ENCODE results near the gene DEPDC1B.
"Not testable (repeated sequence)": the region's sequence is repeated elsewhere in the genome, so short reads cannot be mapped to it uniquely, and the experiment has no call there.

Gene DEPDC1B

DNA sequence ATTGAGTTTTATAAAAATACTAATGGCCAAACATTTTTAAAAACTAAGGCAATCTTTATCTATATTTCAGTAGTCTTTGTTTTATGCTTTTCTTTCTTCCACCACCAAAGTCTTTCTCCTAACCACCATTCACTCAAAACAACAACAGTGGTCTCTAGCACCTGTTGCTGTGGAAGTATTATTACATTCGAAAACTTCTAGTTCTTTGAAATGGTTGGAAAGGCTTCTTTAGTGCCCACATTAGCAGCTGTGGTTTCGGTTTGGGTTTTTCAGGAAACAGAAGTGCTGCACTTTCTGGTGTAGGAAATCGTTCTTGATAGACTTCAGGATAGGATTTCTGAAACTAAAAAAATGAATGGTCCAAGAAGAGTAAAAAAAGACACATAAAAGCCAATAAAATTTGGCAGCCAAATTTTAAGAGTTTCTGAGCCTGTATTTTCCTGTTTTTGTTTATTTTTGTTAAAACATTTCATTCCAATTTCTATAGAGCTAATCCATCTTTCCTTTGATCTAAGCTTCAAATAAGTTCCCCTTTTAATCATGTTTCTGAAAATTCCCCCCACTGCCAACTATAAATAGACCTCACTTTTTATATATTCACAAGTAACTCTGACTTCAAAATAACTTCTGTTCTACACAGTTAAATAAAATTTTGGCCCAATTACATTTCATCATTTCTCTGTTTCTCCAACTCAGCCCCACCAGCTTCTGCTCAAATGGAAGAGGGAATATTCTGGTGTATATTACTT, 102.2 kb downstream of the DEPDC1B start:
- DNase-seq (ENCODE audit: low read depth): no peak
- H3K4me3 ChIP-seq (ENCODE audit: low read depth, low read length): no peak overlapping the region

GRCh38 chr5:60594715-60595477, 105.1 kb downstream of the DEPDC1B start:
- DNase-seq (ENCODE audit: low read depth): no peak
- H3K4me3 ChIP-seq (ENCODE audit: low read depth, low read length): no peak overlapping the region

- H3K4me3 ChIP-seq (ENCODE audit: low read depth, low read length): no peak overlapping the region
- no peak for DNase-seq (ENCODE audit: low read depth)
Observed at GRCh38 chr5:60590172-60590571, 109.8 kb downstream of the DEPDC1B start.

DNA sequence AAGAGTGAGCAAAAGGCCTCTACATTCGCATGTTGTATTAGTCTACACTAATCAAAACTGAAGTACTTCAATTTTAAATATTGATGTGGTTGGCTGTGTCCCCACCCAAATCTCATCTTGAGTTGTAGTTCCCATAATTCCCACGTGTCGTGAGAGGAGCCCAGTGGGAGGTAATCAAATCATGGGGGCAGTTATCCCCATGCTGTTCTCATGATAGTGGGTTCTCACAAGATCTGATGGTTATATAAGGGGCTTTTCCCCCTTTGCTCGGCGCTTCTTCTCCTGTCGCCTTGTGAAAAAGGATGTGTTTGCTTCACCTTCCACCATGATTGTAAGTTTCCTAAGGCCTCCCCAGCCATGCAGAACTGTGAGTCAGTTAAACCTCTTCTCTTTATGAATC, 112.7 kb downstream of the DEPDC1B start:
- not testable (repeated sequence) for DNase-seq (ENCODE audit: low read depth)

GRCh38 chr5:60586307-60586901, 113.6 kb downstream of the DEPDC1B start:
- no peak overlapping the region for H3K4me3 ChIP-seq (ENCODE audit: low read depth, low read length)
- DNase-seq (ENCODE audit: low read depth): no peak

More for the DNA sequence above, 112.7 kb downstream of the DEPDC1B start:
- not testable (repeated sequence) for H3K4me3 ChIP-seq (ENCODE audit: low read depth, low read length)

GRCh38 chr5:60585618-60586017, 114.3 kb downstream of the DEPDC1B start:
- DNase-seq (ENCODE audit: low read depth): no peak
- no peak overlapping the region for H3K4me3 ChIP-seq (ENCODE audit: low read depth, low read length)

- DNase-seq (ENCODE audit: low read depth): no peak
Observed at GRCh38 chr5:60584304-60584703, 115.7 kb downstream of the DEPDC1B start.

GRCh38 chr5:60583616-60584015, 116.3 kb downstream of the DEPDC1B start:
- no peak for DNase-seq (ENCODE audit: low read depth)

More at GRCh38 chr5:60584304-60584703, 115.7 kb downstream of the DEPDC1B start:
- no peak overlapping the region for H3K4me3 ChIP-seq (ENCODE audit: low read depth, low read length)

GRCh38 chr5:60578315-60578714, 121.7 kb downstream of the DEPDC1B start:
- no peak for DNase-seq (ENCODE audit: low read depth)
- H3K4me3 ChIP-seq (ENCODE audit: low read depth, low read length): no peak overlapping the region

More at GRCh38 chr5:60583616-60584015, 116.3 kb downstream of the DEPDC1B start:
- H3K4me3 ChIP-seq (ENCODE audit: low read depth, low read length): no peak overlapping the region

DNA sequence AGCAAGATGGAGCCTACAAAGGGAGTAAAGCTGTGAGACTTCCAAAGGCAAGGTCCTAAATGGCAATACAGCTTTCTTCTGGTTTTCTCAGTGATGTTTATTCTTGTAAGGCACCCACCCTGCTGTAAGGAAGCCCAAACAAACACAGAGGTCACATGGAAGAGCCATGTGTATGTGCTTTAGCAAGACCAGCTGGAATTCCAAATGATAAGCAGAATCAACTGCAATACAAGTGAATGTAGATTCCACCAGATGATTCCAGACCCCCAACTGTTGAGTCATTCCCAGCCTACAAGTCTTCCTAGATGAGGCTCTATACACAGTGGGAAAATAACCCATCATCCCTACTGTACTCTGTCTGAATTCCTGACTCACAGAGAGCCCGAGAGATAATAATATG, 122.8 kb downstream of the DEPDC1B start:
- H3K4me3 ChIP-seq (ENCODE audit: low read depth, low read length): no peak overlapping the region
- DNase-seq (ENCODE audit: low read depth): no peak

DNA sequence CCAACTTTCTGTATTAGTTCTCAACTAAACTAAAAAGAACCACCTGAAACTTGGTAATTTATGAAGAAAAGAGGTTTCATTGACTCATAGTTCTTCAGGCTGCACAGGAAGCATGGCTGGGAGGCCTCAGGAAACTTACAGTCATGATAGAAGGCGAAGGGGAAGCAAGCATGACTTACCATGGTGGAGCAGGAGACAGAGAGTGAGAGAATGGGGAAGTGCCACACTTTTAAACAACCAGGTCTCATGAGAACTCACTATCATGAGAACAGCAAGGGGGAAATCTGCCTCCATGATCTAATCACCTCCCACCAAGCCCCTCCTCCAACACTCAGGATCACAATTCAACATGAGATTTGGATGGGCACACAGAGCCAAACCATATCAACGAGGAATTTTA, 123.5 kb downstream of the DEPDC1B start:
- H3K4me3 ChIP-seq (ENCODE audit: low read depth, low read length): no peak overlapping the region
- DNase-seq (ENCODE audit: low read depth): no peak

DNA sequence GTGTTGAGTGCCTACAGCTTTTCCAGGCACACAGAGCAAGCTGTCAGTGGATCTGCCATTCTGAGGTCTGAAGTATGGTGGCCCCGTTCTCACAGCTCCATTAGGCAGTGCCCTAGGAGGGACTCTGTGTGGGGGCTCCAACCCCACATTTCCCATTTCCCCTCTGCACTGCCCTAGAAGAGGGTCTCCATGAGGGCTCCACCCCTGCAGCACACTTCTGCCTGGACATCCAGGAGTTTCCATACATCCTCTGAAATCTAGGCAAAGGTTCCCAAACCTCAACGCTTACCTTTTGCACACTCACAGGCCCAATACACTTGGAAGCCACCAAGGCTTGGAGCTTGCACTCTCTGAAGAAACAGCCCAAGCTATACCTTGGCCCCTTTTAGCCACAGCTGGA, 131.3 kb downstream of the DEPDC1B start:
- no peak for DNase-seq (ENCODE audit: low read depth)
- no peak overlapping the region for H3K4me3 ChIP-seq (ENCODE audit: low read depth, low read length)

- DNase-seq (ENCODE audit: low read depth): no peak
- H3K4me3 ChIP-seq (ENCODE audit: low read depth, low read length): no peak overlapping the region
Observed at GRCh38 chr5:60563696-60564324, 136.2 kb downstream of the DEPDC1B start.

DNA sequence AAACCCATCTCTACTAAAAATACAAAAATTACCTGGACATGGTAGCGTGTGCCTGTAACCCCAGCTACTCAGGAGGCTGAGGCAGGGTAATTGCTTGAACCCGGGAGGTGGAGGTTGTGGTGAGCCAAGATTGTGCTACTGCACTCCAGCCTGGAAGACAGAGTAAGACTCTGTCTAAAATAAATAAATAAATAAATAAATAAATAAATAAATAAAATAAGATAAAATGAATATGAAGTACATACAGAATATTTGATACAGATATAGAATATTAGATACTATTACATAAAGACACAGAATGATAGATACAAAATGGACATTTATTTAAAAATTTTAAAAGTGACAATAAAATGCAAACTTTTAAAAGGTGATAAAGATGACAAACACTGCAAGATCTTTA, 146.7 kb downstream of the DEPDC1B start:
- not testable (repeated sequence) for DNase-seq (ENCODE audit: low read depth); H3K4me3 ChIP-seq (ENCODE audit: low read depth, low read length)

DNA sequence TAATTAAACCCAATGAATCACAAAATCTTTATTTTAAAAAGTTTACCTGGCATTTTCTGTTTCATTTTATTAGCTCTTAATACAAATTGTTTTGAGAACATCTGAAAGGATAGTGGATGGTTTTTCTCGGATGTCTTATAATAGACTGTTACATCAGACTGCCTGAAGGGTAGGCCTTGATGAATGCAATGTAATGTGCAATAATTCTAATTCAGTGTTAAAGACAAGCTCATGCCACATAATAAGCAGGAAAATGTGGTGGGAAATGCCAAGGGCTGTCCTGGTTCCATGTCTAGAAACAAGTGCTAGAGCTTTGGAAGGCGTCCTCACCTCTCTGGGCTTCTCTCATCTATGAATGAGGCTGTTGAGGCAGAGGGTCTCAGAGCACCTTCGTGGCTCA, 148.1 kb downstream of the DEPDC1B start:
- H3K4me3 ChIP-seq (ENCODE audit: low read depth, low read length): no peak overlapping the region
- no peak for DNase-seq (ENCODE audit: low read depth)

DNA sequence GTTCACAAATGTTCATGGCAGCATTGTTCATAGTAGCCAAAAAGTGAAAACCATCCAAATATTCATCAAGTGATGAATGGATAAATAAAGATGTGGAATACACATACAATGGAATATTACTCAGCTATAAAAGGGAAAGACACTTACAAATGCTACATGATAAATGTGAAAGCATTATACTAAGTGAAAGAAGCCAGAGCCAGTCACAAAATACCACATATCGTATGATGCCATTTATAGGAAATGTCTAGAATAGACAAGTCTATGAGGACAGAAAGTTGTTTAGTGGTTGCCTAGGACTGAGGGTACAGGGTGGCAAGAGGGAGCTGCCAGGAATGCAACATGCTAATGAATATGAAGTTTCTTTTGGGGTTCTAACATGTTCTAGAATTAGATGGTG, 148.7 kb downstream of the DEPDC1B start:
- H3K4me3 ChIP-seq (ENCODE audit: low read depth, low read length): no peak overlapping the region
- DNase-seq (ENCODE audit: low read depth): no peak

- DNase-seq (ENCODE audit: low read depth): no peak
- no peak overlapping the region for H3K4me3 ChIP-seq (ENCODE audit: low read depth, low read length)
Observed at GRCh38 chr5:60550311-60550710, 149.7 kb downstream of the DEPDC1B start.

- no peak for DNase-seq (ENCODE audit: low read depth)
- H3K4me3 ChIP-seq (ENCODE audit: low read depth, low read length): no peak overlapping the region
Observed at GRCh38 chr5:60549841-60550240, 150.1 kb downstream of the DEPDC1B start.

Data from skeletal muscle cell (primary cell).